Activated CD4-positive, alpha-beta T cell treated with anti-CD3 and anti-CD28 coated beads, Interleukin-2, amount 10 ng/mL, durations not matched to agents 7 days and 5 days (primary cell): ENCODE results near the gene DNAH7. TPM values are rescaled to one million over a fixed set of nuclear protein-coding genes. Genes with fewer than 3 reads are reported as not detected.
A peak's percentile ranks its signal among the peaks of the same experiment; 100 is the strongest.

Experiments
- CTCF ChIA-PET: fragments of 350-600 bp; sonication (Branson Sonifier 250); formaldehyde crosslinking; loops from one replicate; lab custom pipeline; 2021; ENCODE audit warnings: antibody characterized with exemption; lab: Charles Lee
- POLR2A ChIA-PET: fragments of 350-600 bp; sonication (Branson Sonifier 250); formaldehyde crosslinking; loops from one replicate; lab custom pipeline; 2021; ENCODE audit warnings: antibody characterized with exemption; lab: Charles Lee
- DNase-seq: peaks from one replicate; pipeline ENCODE4 v3.0.0-alpha.2; 2020
- H3K27ac Mint-ChIP-seq: one replicate; pipeline ENCODE4 v1.8.0; 2021; ENCODE audit warnings: mild to moderate bottlenecking, moderate library complexity, mixed read lengths
- H3K27me3 Mint-ChIP-seq: one replicate; pipeline ENCODE4 v1.8.0; 2021; ENCODE audit warnings: mixed read lengths
- H3K36me3 Mint-ChIP-seq: one replicate; pipeline ENCODE4 v1.8.0; 2021; ENCODE audit warnings: low read depth, mixed read lengths
- H3K4me1 Mint-ChIP-seq: one replicate; pipeline ENCODE4 v1.8.0; 2021; ENCODE audit warnings: mixed read lengths
- H3K4me3 Mint-ChIP-seq: one replicate; pipeline ENCODE4 v1.8.0; 2021; ENCODE audit warnings: mild to moderate bottlenecking, moderate library complexity, mixed read lengths
- H3K9me3 Mint-ChIP-seq: one replicate; pipeline ENCODE4 v1.8.0; 2021; ENCODE audit warnings: mixed read lengths
- total RNA-seq, 2 experiments: library from RNA; stranded (reverse); gene quantifications; one replicate each; pipeline ENCODE4 v1.2.3, GENCODE V29; 2021

The DNAH7 gene
- total RNA-seq: under 1 TPM in 1 of 2 experiments, not detected in 1; 0.04 TPM

DNA sequence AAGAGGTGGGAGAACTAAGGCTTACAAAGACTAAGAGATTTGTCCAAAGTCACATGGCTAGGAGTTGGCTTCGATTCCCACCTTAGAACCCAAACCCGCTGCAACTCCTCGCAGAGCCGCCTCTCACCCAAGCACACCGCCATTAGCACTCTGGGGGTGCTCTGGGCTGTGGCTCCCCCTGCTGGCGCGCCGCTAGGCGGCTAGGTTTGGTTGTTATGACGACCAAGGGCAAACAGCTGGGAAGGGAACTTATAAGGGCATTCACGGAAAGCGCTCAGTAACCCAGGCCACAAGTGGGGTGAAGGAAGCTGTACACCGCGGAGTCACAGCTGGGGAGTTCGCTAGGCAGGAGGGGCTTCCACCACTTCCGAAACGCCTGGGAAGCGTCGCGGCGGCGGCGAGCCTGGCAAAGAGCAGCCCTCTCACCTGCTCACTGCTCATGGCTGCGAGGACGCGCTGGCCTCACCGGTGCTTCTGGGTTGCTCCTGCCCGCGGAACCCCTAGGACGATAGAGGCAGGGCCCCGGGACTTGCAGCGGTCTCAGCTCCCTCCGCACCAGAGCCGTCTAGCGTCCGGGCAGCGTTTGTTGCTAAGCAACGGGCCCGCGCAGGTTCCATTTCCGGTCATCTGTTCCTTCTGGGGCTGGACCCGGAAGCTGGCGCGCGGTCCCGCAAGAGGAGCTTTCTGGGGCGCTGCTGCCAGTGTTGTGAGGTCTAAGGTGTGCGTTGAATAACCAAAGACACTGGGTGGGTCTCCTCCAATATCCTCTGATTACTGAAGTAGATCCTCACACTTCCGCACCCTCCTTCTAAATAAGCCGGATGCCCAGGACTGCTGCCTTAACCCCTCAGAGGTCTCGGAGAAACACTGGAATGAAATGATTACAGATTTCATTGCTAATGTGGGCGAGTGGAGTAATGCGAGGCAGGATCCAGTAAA, at the start of gene DNAH7:
DNAH7 (minus strand) TSS at position 567 of the 939 bp plus-strand sequence; CDS start at position 441, 126 bp downstream.
- Mint-ChIP-seq H3K4me3 (peak within 1 kb of the TSS; percentile 76), H3K27ac (peak within 1 kb of the TSS; percentile 63), H3K27me3 (peaks cover 22% of the 10 kb centered on the region), H3K36me3 (no peaks in the 10 kb centered on the region), H3K9me3 (no peaks in the 10 kb centered on the region), H3K4me1 (peaks cover 10% of the 10 kb centered on the region)
- ChIA-PET POLR2A (no interaction called here), CTCF (interaction anchor here (0.6 to 3.3 kb wide), 26 partner anchors 9 to 750 kb away, joined by 3 to 36 read pairs (median 3); partner anchors contain the start of gene SLC39A10)
- peak; percentile 93 for DNase-seq

DNA sequence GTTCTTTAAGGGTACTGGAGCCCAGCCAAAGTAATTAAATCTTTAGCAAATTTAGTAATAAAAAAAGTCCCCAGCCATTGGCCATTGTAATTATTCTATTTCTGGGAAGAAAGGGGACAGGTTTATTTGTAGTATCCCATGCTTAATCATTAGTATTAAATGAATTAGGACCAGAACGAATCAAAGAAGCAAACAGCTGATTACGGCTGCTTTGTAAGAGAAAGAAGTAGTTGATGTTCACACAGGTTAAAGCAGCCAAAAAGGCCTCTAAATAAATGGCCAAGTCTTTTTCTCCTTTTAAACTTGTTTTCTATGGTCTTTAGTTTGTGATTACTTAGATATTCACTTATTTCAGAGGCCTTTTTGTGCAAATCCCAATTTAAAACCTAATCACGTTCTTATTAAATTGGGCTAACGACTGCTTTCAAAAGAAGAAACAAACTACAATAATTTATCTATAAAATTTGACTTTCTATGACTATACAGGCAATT, 48.6 kb upstream of the DNAH7 start:
- H3K4me1 Mint-ChIP-seq: peaks cover 12% of the 10 kb centered on the region
- ChIA-PET POLR2A (no interaction called here), CTCF (interaction anchor here (1.4 to 1.5 kb wide), 2 partner anchors 16 to 39 kb away, joined by 3 read pairs; no protein-coding TSS in a partner anchor)
- no peak overlapping the region for H3K27ac Mint-ChIP-seq
- no peaks in the 10 kb centered on the region for H3K36me3 Mint-ChIP-seq
- no peak overlapping the region for H3K4me3 Mint-ChIP-seq
- H3K9me3 Mint-ChIP-seq: peaks cover 2% of the 10 kb centered on the region
- no peak for DNase-seq
- no peaks in the 10 kb centered on the region for H3K27me3 Mint-ChIP-seq

DNA sequence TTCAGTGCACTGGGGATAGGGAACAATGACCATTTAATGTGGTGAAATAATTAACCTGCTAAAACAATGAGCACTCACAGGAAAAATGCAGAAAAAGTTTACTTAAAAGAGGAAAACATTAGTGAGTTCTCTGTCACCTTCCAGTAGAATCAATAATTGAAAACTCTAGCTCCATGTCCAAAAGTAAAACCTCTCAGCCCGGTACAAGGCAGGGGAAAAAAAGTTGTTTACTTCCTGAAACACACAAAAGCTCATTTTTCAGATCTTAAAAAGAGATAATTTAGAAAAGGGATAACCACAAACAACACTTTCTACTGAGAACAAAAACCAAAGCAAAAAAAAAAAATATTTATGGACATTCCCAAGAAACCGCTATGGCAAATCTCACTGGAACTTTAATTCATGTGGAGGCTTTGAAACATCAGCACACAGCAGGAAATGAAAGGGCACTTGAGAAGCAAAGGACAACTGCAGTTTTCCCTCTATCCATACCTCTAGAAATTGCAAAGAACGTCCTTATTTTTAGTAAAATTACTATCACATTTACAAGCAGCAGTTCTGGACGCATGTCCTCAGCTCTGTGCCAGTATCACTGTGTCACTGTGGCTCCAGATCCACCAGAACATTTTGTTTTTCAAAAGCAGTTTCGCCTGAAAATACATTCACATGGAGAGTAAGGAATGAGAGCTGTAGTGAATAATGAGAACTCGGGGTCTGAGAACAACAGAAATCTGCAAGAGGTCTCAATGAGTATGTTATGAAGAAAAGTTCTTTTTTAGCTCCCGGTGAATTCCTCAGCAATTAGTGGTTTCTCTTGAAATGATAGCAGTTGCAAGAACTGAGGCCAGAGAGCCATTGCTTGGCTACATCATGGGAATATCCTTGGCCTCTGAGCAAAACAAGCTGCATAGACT, 44.7 kb upstream of the DNAH7 start:
- ChIA-PET CTCF (interaction anchor here (1.1 to 1.7 kb wide), 3 partner anchors 9 to 178 kb away, joined by 3 read pairs; no protein-coding TSS in a partner anchor), POLR2A (interaction anchor here (0.6 kb wide), 1 partner anchor 45 kb away, joined by 3 read pairs; no protein-coding TSS in a partner anchor)
- H3K27me3 Mint-ChIP-seq: no peaks in the 10 kb centered on the region

DNA sequence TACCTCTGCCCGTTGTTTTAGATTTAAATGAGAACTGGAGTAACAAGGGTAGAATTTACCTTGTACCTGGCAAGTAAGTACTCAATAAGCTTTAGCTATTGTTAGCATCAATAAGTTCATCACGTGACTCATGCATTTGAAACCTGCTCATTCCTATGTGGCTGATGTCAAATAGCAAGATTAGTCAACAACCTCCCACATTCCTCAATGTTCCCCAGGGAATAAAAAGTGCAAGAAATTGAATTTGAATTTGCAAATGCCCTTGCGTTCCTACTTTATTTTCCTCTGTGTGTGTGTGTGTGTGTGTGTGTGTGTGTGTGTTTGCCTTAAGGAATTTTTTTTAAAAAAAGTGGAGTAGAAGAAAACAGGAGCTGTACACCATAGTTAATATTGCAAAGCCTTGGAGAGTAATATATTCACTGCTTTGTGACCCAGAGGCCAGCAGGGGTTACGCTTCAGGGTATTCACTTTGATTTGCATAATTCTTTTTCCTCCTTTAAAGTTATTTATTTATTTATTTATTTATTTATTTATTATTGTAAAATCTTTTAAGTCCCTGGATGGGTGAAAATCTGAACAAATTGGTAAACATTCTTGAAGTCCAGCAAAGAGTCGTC, 43.9 kb upstream of the DNAH7 start:
- no peak overlapping the region for H3K4me3 Mint-ChIP-seq
- CTCF ChIA-PET: interaction anchor here (0.6 to 1.7 kb wide), 3 partner anchors 34 to 937 kb away, joined by 3 read pairs; no protein-coding TSS in a partner anchor
- peaks cover 13% of the 10 kb centered on the region for H3K4me1 Mint-ChIP-seq
- POLR2A ChIA-PET: interaction anchor here (0.6 kb wide), 1 partner anchor 46 kb away, joined by 3 read pairs; no protein-coding TSS in a partner anchor
- H3K36me3 Mint-ChIP-seq: no peaks in the 10 kb centered on the region
- no peak overlapping the region for H3K27ac Mint-ChIP-seq
- no peaks in the 10 kb centered on the region for H3K9me3 Mint-ChIP-seq
- no peak for DNase-seq
- H3K27me3 Mint-ChIP-seq: no peaks in the 10 kb centered on the region

More for the DNA sequence above, 44.7 kb upstream of the DNAH7 start:
- DNase-seq: no peak
- Mint-ChIP-seq H3K4me1 (peaks cover 13% of the 10 kb centered on the region), H3K36me3 (no peaks in the 10 kb centered on the region), H3K27ac (no peak overlapping the region), H3K9me3 (no peaks in the 10 kb centered on the region), H3K4me3 (no peak overlapping the region)

DNA sequence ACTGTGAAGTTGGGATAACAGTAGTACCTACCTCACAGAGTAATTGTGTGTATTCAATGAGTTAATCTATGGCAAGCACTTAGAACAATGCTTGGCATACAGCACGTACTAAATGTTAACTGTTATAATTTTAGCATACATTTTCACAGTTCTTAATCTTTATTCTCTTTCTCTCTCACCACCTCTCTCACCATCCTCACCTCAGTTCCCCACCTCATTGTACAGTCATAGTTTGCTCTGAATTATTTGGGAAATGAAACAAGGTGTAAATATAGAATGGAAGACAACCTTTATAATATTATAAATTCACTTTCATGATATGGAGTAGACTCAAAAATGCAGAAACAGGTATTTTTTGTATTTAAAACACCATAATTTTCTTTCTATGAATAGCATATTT, 40.0 kb upstream of the DNAH7 start:
- Mint-ChIP-seq H3K27me3 (no peaks in the 10 kb centered on the region), H3K36me3 (no peaks in the 10 kb centered on the region)
- POLR2A ChIA-PET: no interaction called here

DNA sequence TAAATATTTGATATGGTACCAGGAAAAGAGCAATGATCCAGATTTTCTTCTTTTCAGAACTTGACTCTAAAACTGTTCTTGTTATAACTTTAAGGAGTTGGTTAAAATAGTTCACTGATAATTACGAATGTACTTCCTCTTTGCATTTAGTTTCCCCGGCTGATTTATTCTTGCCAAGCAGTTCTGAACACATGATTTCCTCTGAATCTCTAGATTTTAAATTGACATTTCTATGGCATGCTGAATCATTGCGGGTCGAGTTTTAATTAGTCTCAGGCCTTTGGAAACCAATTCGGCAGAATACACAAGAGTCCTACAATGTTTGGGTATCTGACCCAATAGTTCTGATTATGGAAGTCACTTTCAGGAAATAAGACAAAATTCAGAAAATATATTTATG, 37.3 kb upstream of the DNAH7 start:
- ChIA-PET CTCF (no interaction called here), POLR2A (no interaction called here)
- Mint-ChIP-seq H3K36me3 (no peaks in the 10 kb centered on the region), H3K9me3 (peaks cover 3% of the 10 kb centered on the region), H3K4me1 (peaks cover 17% of the 10 kb centered on the region), H3K27ac (no peak overlapping the region), H3K27me3 (no peaks in the 10 kb centered on the region), H3K4me3 (no peak overlapping the region)
- DNase-seq: no peak

More for the DNA sequence above, 40.0 kb upstream of the DNAH7 start:
- CTCF ChIA-PET: interaction anchor here (0.5 kb wide), 1 partner anchor 42 kb away, joined by 3 read pairs; no protein-coding TSS in a partner anchor
- H3K9me3 Mint-ChIP-seq: peaks cover 3% of the 10 kb centered on the region
- H3K4me1 Mint-ChIP-seq: peaks cover 20% of the 10 kb centered on the region
- H3K27ac Mint-ChIP-seq: no peak overlapping the region
- H3K4me3 Mint-ChIP-seq: no peak overlapping the region
- no peak for DNase-seq

DNA sequence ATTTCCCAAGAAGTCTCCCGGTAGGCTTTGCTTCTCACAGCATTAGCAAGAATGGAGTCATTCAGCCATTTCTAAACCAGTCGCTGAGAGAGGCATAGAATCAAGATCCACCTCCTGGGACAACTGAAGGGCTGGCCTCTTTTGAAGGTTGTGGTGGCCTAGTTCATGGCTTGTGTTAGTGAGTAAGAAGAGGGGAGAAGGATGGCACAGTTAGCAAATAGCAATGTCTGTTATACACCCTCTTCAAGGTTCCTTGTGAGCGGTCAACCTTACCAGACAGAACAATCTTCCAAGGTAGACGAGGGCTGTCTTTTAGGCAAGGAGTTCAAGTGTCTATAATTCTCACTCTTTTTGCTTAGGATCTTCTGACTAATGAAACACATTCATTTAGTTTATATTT, 35.4 kb upstream of the DNAH7 start:
- CTCF ChIA-PET: no interaction called here
- Mint-ChIP-seq H3K4me1 (peaks cover 18% of the 10 kb centered on the region), H3K9me3 (peaks cover 3% of the 10 kb centered on the region), H3K27ac (no peak overlapping the region), H3K4me3 (no peak overlapping the region), H3K36me3 (no peaks in the 10 kb centered on the region), H3K27me3 (no peaks in the 10 kb centered on the region)
- POLR2A ChIA-PET: no interaction called here
- DNase-seq: no peak

DNA sequence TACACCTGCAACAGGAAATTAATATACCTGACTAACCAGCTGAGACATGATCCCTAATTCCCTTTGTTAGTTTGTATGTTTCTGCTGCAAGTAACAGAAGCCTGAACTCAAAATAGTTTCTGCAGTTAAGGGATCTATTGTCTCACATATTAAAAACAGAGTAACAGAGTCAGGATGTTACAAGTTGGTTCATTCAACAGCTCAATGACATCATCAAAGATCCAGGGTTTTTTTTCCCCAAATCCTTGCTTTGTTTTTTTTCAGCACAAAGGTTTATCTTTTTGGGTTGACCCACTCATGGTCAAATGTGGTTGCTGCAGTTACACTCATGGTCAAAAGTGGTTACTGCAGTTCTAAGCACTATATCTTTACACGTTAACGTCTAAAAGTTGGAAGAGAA, 35.0 kb upstream of the DNAH7 start:
- no peak for DNase-seq
- Mint-ChIP-seq H3K9me3 (peaks cover 3% of the 10 kb centered on the region), H3K4me1 (peaks cover 18% of the 10 kb centered on the region), H3K36me3 (no peaks in the 10 kb centered on the region), H3K27ac (no peak overlapping the region), H3K4me3 (no peak overlapping the region), H3K27me3 (no peaks in the 10 kb centered on the region)
- CTCF ChIA-PET: no interaction called here
- POLR2A ChIA-PET: no interaction called here

DNA sequence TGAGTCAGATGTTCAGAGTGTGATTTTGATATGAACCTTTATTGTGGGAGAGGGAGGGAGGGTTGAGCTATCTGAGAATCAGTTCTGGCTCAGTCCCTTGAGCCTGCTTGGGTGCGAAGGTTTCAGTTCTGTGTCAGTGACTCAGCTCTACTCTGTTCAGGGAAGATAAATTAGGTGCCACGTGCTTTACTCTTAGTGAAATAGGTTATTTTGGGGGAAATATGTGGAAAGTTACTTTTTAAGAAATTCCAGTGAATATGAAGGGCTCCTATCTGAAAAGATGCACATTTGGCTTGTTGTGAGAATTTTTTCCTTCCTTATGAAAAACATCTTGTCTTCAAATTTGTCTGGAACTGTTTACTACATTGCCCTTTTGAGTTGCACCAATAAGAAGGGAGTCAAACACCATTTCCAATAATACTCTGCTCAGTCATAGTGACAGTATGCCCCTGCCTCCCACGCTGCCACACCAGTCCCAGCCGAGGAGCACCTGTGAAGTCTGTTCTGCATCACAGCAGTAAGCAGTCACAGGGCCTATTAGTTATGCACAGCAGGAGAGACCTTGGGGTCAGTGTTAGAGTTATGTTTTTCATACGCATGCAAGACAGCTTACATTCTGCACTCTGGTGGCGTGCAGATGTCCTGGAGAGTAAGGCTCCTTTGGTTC, 32.8 kb upstream of the DNAH7 start:
- Mint-ChIP-seq H3K4me3 (no peak overlapping the region), H3K27ac (no peak overlapping the region), H3K4me1 (peaks cover 16% of the 10 kb centered on the region), H3K27me3 (no peaks in the 10 kb centered on the region), H3K9me3 (peaks cover under 1% of the 10 kb centered on the region), H3K36me3 (no peaks in the 10 kb centered on the region)
- ChIA-PET CTCF (interaction anchor here (0.5 to 1.3 kb wide), 4 partner anchors 11 to 141 kb away, joined by 3 to 4 read pairs (median 3); no protein-coding TSS in a partner anchor), POLR2A (no interaction called here)
- no peak for DNase-seq

DNA sequence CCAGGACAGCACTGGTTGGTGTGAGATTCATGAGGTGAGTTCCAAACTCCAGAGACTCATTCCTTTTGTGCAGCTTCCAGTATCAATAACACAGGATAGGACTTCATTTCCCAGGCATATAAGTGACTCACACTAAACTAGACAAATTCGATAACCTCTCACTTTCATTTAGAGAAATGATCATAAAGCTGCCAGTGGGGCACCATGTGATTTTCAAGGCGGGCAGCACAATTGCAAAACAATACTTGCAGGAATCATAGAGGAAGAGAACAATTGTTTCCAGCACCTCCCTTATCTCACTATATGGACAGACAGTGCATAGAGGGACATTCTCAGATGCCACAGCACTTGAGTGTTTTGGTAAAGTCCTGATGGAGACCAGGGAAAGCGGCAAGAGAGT, 31.3 kb upstream of the DNAH7 start:
- ChIA-PET POLR2A (no interaction called here), CTCF (no interaction called here)
- DNase-seq: no peak
- no peaks in the 10 kb centered on the region for H3K27me3 Mint-ChIP-seq
- H3K4me3 Mint-ChIP-seq: no peak overlapping the region
- H3K27ac Mint-ChIP-seq: no peak overlapping the region
- H3K36me3 Mint-ChIP-seq: peaks cover 2% of the 10 kb centered on the region
- peaks cover 4% of the 10 kb centered on the region for H3K9me3 Mint-ChIP-seq
- H3K4me1 Mint-ChIP-seq: peaks cover 9% of the 10 kb centered on the region

DNA sequence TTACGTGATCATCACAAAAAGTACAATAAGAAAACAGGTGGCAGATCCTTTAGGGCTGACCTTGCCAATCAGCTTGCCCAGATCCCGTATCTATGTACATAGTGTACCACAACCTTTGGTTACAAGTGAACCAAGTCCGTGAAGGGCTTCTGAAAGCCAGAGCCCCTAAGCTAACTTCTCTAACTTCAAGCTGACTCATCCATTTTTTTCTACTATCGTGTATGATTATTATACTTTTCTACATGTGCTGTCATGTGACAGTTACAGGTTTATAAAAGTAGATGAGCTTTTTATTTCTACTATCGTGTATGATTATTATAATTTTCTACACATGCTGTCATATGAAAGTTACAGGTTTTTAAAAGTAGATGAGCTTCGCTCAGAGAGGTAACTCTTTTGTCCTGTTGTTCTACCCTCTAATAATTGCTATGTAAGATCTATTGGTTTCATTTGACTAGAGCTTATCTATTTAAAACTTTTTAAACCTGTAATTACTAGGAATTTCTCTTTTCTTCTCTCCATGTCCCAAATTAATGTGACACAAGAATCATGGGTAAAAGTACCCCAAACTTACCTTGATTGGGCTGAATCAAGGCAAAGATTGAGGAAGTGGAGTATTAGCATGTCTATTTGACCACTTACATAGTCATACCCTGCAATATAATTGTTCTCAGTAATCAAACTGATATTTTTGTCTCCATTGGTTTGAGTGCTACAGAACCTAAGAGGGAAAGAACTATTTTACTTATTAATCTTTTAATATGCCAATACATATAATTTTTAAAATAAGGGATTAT, 29.4 kb upstream of the DNAH7 start:
- peaks cover 16% of the 10 kb centered on the region for H3K9me3 Mint-ChIP-seq
- ChIA-PET CTCF (interaction anchor here (1.4 to 1.8 kb wide), 2 partner anchors 17 to 239 kb away, joined by 3 read pairs; no protein-coding TSS in a partner anchor), POLR2A (no interaction called here)
- peaks cover 8% of the 10 kb centered on the region for H3K36me3 Mint-ChIP-seq
- H3K4me3 Mint-ChIP-seq: no peak overlapping the region
- peaks cover 11% of the 10 kb centered on the region for H3K4me1 Mint-ChIP-seq
- no peak for DNase-seq
- peaks cover 3% of the 10 kb centered on the region for H3K27me3 Mint-ChIP-seq
- H3K27ac Mint-ChIP-seq: no peak overlapping the region
